GM19455 (cell line): ENCODE measurements around the gene CD22.
"Not testable (repeated sequence)": the region's sequence is repeated elsewhere in the genome, so short reads cannot be mapped to it uniquely, and the experiment has no call there.

Source experiments
- ATAC-seq: cut with Tn5 transposase; IDR thresholded peaks from one replicate; pipeline ENCODE4 v1.9.1; 2021; ENCODE audit not compliant: unreplicated experiment

CD22 gene

DNA sequence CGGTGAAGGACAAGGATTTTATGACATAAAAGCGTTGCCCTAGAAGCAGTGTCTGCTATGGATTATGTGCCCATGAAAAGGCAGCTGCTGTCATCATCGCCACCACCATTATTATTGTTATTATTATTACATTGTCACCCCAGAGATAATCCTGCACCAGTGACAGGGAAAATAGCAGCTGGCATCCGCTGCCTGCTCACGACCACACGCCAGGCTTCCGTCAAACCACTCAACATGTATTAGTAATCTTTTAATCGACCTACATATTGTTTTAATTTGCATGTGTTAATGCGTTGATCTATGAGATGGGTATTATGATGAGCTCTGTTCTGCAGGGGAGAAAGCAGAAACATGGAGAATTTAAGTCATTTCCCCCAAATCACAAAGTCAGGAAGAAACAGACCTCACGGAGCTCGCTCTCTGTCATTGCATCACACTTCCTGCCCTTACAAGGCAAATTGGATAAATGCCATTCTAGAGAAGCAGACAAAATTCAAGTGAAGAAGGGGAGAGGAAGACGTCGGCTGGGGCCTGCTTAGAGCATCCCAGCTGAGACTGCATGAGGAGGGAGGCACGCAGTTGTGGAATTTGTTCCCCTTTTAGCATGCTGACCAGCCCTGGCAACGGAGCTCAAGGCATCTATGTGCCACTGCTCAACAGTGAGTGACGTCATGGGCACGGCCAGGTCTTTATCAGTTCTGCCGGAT lies 29.0 kb downstream of the CD22 start, which contains the start of gene FFAR3:
Gene FFAR3, plus strand, starts transcription at position 594 of the 707 bp plus-strand sequence. CDS start 431 bp downstream, outside the sequence.
- no peak for ATAC-seq

- ATAC-seq = not testable (repeated sequence)
These were observed 29.8 kb downstream of the CD22 start for GRCh38 chr19:35358834-35359233.

DNA sequence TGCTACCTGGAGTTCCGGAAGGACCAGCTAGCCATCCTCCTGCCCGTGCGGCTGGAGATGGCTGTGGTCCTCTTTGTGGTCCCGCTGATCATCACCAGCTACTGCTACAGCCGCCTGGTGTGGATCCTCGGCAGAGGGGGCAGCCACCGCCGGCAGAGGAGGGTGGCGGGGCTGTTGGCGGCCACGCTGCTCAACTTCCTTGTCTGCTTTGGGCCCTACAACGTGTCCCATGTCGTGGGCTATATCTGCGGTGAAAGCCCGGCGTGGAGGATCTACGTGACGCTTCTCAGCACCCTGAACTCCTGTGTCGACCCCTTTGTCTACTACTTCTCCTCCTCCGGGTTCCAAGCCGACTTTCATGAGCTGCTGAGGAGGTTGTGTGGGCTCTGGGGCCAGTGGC lies 30.4 kb downstream of the CD22 start:
- ATAC-seq = not testable (repeated sequence)

DNA sequence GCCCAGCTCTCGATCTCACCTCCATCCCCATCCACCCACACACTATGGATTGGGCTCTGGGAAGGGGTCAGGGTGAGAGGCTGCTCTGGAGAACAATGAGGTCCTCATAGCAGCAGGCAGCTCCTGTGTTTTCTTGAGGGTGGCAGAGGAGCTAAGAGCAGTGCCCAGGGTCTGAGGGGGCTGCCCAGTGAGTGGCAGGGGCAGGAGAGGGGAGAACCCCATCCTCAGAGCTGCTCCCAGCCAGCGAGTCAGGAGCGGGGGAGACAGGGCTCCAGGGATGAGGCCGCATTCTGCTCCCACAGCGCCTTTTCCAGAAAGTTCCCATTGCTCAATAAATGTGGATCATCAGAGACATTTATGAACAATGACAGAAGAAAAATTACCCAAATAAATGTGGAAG lies 31.1 kb downstream of the CD22 start:
- not testable (repeated sequence) for ATAC-seq

DNA sequence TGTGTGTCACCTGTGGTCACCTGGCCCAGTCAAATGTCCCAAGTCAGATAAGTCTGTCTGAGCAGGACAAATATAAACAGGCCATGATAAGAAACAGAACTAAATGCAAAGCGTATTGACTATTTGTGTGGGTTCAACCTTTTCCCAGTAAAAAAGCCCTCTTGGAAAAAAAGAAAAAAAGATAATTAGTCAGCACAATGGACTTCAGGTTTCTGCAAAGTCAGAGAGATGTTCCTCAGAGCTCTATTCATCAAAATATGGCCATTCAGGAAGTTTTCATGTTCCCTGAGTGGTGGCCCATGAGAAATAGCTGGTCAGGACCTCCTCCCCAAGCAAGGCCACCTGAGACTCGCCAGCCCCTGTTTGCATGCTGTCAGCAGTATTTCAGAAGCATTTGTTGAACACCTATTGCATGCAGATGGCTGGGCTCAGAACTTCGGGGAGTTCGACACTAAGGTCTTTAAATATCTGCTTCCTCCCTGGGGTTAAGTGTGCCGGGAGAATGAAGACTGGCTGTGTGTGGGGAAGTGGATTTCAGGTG lies 32.0 kb downstream of the CD22 start:
- ATAC-seq = no peak

DNA sequence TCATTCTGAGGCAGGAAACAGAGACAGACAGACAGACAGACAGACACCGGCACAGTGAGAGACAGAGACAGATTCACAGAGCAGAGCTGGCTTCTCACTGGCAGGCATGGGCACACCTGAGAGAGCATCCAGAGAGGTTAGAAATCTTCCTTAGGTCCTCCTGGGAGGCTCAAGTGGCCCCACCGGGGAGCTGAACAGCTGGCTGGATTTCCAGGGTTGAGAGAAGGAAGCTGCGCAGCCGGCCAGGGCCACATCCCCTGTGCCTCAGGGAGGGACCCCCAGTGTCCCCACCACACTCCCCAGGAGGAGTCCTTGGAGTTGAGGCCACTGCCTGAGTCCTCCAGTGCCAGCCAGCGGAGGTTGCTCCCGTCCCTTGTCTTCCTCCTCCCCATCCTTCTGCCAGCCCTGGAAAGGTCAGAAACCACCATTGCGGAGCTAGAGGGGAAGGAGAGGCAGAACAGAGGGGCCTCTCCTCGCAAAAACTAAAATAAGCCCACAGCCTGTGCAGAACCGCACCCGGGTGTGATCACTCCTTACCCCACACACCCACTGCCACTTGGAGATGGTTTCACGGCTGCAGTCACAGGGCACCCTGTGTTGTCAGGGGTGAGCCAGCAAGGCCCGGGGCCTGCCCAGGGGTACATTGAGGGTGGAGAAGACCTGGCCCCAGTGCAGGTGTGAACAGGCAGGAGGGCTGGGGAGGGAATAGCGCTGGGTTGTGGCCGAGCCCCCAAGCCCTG lies 33.4 kb downstream of the CD22 start:
- ATAC-seq = no peak

DNA sequence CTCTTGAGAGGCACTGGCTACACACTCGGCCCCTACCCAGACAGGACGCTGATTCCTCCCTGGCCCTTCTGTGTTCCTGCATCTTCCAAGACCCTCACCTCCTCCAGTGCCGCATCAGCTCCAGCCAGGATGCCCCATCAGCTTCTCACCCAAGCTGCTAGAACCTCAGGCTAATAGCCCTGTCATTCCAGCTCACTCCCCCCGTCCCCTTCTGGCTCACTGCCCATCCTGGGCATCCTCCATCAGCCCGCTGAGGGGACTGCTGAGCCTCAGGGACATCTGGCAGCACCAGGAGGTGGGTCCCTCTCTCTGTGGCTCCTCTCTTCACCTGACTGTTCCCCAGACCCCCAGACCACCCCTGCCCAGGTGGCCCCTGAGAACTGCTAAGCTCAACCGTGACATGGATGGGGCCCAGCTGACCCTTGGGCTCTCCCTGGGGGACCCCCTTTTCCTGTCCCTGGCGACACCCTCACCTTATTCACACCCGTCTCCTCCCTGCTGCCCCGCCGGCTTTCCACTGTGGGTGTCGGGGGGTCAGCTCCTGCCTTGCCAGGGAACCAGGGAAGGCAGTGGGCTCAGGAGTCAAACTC lies 34.1 kb downstream of the CD22 start:
- ATAC-seq = no peak

- ATAC-seq = no peak
These were observed 34.9 kb downstream of the CD22 start for GRCh38 chr19:35363711-35364425.

- ATAC-seq = no peak
These were observed 36.3 kb downstream of the CD22 start for GRCh38 chr19:35365303-35365702.

GRCh38 chr19:35368378-35368777 lies 39.4 kb downstream of the CD22 start:
- no peak for ATAC-seq

DNA sequence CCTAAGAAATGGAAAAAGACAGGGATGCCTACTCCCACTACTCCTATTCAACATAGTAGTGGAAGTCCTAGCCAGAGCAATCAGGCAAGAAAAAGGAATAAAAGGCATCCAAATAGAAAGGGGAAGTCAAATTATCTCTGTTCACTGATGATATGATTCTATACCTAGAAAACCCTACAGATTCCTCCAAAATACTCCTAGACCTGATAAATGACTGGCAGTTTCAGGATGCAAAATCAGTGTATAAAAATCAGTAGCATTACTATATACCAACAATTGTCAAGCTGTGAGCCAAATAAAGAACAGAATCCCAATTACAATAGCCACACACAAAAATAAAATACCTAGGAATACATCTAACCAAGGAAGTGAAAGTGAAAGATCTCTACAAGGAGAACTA lies 40.5 kb downstream of the CD22 start:
- ATAC-seq = no peak

- no peak for ATAC-seq
These were observed 41.7 kb downstream of the CD22 start, which contains the start of gene GPR42 for GRCh38 chr19:35370722-35371121. TSS of gene GPR42 (plus strand) at chr19:35371068. CDS start at chr19:35371360, 292 bp downstream.

- no peak for ATAC-seq
These were observed 44.5 kb downstream of the CD22 start for GRCh38 chr19:35373492-35373891.

GRCh38 chr19:35374031-35374430 lies 45.0 kb downstream of the CD22 start:
- not testable (repeated sequence) for ATAC-seq

DNA sequence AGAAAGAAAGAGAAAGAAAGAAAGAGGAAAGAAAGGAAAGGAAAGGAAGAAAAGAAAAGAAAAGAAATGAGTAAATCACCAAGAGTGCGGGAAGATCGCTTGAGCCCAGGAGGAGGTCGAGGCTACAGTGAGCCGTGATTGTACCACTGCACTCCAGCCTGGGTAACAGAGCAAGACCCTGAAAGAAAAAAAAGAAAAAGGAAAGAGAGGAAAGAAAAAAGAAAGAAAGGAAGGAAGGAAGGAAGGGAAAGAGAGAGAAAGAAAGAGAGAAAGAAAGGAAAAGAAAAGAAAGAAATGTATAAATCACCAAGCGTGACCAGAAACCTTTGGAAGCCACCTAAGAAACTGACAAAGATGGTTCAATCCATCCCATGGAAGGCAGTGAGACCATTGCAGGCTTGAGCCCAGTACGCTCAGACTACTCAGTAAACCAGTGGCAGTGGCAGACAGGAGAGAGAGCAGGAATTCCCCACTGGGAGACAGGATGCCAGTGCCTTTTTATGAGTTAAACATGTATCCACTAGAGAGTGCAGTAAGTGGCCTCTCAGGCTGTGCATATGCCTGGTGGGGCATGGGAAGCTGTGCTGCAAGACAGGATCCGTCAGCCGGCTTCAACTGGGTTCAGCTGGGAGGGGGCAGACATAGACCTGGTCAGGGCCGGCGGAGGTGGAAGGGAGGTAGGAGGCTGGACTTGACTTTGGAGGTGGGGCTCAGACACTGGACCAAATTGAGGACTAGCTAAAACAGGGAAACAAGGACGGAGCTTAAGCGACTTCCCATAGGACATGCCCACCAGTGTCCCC lies 46.7 kb downstream of the CD22 start:
- ATAC-seq = no peak

- no peak for ATAC-seq
These were observed 48.7 kb downstream of the CD22 start for GRCh38 chr19:35377656-35378055.

DNA sequence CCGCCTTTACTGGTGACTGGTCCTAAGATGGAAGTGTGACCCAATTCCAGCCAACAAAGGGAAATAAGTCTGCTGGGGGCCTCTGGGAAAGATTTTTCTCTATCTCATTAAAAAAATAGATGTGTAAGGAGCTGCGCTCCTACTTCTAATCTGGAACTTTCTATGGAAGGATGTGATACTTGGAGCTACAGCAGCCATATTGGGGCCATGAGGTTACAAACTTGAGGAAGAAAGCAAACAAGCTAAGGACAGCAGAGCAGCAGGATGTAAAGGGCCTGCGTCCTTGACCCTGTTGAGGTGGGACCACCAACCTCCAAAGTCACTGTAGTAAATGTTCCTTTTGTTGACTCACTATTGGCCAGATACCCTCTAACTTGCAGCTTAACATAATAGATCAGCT lies 49.4 kb downstream of the CD22 start:
- ATAC-seq = no peak

- ATAC-seq = not testable (repeated sequence)
These were observed 50.6 kb downstream of the CD22 start for GRCh38 chr19:35379545-35379944.

DNA sequence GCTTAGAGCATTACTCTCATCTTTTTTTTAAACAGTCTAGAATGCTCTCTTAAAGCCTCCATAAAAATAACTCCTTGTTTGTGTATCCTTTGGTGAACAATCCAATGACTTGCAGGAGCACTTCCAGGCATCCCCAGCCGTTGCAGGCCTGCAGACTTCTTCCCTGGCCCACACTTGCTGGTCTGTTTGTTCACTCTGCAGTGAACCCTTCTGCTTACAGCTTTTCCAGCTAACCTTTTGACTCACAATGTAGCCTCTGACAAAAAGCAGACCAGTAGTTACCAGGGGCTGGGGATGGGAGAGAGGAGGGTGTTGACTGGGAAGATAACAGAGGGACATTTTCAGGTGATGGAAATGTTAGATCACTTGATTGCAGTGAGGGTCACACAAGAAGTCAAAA lies 51.0 kb downstream of the CD22 start:
- no peak for ATAC-seq

- no peak for ATAC-seq
These were observed 51.6 kb downstream of the CD22 start for GRCh38 chr19:35380450-35381124.
